Germinal center (tissue), 1 donor: Measurements from ENCODE around the gene GRIA1.

Source experiments
- DNase-seq: peaks from one replicate; pipeline ENCODE4 v3.0.0; 2012; ENCODE audit warnings: mixed read lengths, low spot score

Gene GRIA1

DNA sequence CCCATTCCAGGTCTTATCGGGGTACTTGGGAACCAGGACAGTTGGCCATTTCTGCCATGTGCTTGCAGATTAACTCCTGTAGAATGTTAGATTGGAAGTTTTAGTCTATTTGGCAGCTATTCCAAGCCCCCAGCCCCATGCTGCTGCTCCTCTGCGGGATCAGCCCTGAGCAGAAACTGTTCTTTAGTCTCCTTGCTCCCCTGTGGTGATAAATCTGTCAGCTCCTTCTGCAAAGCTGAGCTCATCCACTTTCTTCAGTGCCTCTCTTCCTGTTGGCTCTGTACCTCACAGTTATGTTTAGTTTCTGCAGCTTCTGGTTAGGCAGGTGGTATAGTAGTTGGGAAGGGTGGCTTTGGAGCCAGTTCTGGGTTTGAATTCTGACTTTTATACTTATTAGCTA is 170.4 kb downstream of the GRIA1 start:
- DNase-seq: no peak

GRCh38 chr5:153661897-153662296 is 171.4 kb downstream of the GRIA1 start:
- DNase-seq: no peak

DNA sequence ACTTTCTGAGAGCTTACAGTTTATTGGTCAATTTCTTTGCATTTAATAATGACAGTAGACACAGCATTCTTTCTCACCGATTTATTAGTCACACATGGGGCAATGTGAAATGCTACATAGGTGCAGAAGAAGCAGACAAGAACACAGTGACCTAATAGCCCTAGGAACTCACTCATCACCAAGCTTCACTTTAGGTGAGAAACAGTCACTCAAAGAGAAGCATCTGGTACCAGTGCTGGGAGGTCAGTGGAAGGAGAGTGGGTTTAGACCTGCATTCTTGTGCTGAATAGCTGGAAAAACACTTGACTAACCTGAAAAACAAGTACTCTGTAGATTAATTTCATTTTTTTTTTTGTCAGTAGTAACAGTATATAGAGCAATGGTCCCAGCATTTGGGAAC is 179.6 kb downstream of the GRIA1 start:
- no peak for DNase-seq

GRCh38 chr5:153671653-153672346 is 181.3 kb downstream of the GRIA1 start:
- no peak for DNase-seq

- no peak for DNase-seq
Measured at GRCh38 chr5:153672347-153673090, 182.0 kb downstream of the GRIA1 start.

DNA sequence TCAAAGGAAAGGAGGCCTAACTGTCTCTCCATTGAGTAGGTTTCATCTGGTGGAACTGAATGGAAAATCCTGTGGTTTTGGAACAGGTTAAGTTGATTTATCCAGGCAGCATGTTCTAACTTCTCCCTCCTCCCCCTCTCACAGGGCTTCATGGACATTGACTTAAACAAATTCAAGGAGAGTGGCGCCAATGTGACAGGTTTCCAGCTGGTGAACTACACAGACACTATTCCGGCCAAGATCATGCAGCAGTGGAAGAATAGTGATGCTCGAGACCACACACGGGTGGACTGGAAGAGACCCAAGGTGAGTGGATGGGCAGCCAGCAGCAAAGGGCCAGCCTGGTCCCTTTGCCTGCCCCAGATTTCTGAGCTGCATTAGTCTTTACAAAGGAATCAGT is 183.9 kb downstream of the GRIA1 start:
- no peak for DNase-seq

- DNase-seq: no peak
Measured at GRCh38 chr5:153676406-153676805, 185.9 kb downstream of the GRIA1 start.

GRCh38 chr5:153676821-153677220 is 186.4 kb downstream of the GRIA1 start:
- DNase-seq: no peak

GRCh38 chr5:153678617-153679329 is 188.3 kb downstream of the GRIA1 start:
- DNase-seq: no peak

DNA sequence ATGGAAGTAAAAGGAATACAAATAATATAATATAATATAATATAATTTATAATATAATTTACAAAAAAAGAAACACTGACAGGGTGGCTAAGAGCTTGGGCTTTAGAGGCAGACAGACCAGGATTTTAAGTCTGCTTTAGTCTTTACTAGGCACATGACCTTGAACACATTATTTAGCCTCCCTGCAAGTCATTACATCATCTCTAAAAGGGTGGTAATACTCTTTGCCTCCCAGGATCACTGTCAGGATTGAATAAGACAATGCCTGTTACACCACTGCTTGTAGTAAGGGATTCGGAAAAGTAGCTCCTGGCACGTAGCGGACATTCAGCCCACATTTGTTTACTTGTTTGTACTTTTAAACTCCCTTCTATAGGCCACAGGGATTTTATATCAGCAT is 199.8 kb downstream of the GRIA1 start:
- DNase-seq: no peak

- no peak for DNase-seq
Measured at GRCh38 chr5:153696256-153696655, 205.8 kb downstream of the GRIA1 start.

DNA sequence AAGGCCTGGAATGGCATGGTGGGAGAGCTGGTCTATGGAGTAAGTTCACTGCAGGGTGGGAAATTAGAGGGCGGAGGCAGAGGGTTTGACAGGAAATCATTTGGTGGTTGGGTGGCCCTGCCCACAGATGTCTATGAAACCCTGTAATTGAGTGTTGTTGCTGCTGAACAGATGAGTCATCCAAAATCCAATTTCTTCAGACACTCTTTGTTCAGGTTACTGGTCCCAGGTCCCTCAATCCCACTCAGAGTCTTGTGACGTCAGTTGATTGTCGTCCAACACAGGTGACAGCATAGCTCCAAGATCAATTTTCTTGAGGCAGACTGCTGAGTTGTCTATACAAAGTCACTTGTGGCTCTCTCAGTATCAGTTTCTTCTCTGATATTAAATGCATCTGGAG is 208.6 kb downstream of the GRIA1 start:
- no peak for DNase-seq

DNA sequence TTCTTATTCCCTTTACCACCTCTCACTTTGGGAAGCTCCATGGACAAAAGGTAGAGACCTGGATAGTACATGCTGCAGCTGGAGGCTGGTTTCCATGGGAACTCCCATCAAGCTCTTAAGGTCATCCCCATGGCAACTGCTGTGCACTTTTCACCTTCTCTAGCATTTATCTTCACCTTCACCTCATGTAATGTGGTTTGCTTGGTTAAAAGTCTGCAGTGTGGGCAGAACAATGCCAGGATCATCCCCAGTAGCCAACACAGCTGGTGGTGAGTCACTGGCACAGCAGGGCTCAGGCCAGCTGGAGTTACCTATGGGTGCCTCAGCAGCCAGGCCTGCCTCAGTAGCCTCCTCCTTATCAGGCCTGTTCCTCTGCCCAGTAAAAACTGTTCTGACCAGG is 210.5 kb downstream of the GRIA1 start:
- no peak for DNase-seq

DNA sequence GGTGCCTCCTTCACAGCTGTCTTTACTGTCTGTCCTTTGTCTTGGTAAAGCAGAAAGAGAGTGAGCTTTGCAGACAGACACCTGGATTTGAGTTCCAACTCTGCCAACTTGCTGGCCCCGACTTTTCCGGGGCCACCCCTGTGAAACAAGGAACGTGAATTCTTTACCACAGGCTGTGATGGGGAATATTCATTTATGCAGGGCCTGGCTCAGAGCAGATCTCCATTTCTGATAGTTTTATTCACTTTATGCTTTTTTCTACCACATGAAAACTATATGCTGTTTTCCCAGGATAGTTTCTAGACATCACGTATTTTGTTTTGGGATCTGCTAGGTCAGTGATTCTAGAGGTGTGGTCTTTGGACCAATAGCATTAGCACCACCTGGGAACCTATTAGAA is 211.8 kb downstream of the GRIA1 start:
- DNase-seq: no peak

- no peak for DNase-seq
Measured at GRCh38 chr5:153704110-153704509, 213.6 kb downstream of the GRIA1 start.

DNA sequence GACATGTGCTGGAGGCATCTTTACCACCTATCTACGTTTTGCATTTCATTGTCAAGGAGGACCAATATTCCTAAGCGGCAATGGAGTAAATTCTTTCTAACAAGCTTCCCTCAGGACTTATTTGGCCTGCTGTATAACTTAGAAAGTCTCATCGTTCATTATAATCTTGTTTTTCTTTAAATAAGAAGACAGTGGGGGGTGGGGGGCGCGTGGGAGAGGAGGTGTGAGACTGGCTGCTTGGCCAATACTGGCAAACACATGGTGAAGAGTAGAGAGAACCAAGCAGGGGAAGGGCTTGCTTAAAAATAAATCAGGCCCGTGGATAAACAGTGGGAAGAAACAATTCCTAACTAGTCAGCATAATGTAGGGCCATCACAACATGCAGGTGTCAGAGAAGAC is 217.2 kb downstream of the GRIA1 start:
- no peak for DNase-seq

GRCh38 chr5:153711755-153712154 is 221.3 kb downstream of the GRIA1 start:
- DNase-seq: no peak

GRCh38 chr5:153712946-153713345 is 222.5 kb downstream of the GRIA1 start:
- DNase-seq: no peak

- no peak for DNase-seq
Measured at GRCh38 chr5:153713943-153714342, 223.5 kb downstream of the GRIA1 start.

GRCh38 chr5:153714798-153715197 is 224.3 kb downstream of the GRIA1 start:
- DNase-seq: no peak

- no peak for DNase-seq
Measured at GRCh38 chr5:153717287-153717686, 226.8 kb downstream of the GRIA1 start.

DNA sequence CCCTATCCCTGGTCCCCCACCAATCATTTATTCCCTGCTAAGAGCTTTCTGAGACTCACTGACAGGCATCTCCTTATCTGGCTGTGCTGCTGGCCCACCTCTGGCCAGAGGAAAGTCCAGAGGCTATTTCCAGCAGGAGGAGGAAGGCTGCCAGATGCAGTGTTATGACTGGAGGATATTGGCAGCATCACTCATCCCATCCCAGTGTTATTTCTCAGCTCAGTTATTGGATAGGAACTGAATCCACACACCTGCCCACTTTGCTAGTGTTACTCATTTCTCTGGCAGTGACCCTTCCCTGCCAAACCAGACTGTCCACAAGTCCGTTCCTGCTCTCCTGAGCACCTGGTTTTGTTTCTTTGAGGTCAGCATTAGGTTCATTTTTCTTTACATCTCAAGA is 228.2 kb downstream of the GRIA1 start:
- DNase-seq: no peak

DNA sequence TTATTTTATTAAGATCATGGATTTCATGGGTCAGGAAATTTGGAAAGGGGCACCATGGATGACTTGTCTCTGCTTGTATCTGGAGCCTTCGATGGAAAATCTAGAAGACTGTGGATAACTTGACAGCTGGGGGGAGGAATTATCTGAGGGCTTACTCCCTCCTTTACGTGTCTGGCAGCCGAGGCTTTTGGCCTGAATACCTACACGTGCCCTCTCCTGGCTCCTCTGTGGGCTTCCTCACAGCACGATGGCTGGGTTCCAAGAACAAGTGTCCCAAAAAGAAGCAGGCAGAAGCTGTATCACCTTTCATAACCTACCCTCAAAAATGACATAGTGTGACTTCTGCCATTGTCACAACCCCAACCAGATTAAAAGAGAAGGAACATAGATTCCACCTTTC is 228.9 kb downstream of the GRIA1 start:
- DNase-seq: no peak
